Loucy (cell line): ENCODE data around the gene OLA1.

ENCODE experiments used
- EZH2phosphoT487 ChIP-seq: fragments of 200-600 bp; IDR thresholded peaks from 2 replicates; pipeline ENCODE4 v1.6.1; 2018; ENCODE audit warnings: antibody characterized with exemption, mild to moderate bottlenecking, moderate library complexity, borderline replicate concordance
- TF ChIP-seq, protein P1 (sequence below): fragments of 200-600 bp; sonication (generic); conservative IDR thresholded peaks from 2 replicates; pipeline ENCODE4 v1.5.1; 2014; ENCODE audit warnings: mild to moderate bottlenecking, antibody characterized with exemption, low read length

DNA sequence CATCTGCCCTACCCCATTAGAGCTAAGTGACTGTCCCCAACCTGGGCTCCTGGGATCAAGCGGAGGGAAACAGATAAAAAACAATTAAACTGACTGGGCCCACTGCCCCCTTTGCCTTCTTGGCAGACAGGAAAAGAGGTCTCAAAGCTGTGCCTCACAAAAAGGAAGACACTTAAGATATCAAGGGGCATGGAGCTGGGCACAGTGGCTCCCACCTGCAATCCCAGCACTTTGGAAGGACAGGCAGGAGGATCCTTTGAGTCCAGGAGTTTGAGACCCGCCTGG, 208.0 kb downstream of the OLA1 start:
- TF ChIP-seq, protein P1, sequence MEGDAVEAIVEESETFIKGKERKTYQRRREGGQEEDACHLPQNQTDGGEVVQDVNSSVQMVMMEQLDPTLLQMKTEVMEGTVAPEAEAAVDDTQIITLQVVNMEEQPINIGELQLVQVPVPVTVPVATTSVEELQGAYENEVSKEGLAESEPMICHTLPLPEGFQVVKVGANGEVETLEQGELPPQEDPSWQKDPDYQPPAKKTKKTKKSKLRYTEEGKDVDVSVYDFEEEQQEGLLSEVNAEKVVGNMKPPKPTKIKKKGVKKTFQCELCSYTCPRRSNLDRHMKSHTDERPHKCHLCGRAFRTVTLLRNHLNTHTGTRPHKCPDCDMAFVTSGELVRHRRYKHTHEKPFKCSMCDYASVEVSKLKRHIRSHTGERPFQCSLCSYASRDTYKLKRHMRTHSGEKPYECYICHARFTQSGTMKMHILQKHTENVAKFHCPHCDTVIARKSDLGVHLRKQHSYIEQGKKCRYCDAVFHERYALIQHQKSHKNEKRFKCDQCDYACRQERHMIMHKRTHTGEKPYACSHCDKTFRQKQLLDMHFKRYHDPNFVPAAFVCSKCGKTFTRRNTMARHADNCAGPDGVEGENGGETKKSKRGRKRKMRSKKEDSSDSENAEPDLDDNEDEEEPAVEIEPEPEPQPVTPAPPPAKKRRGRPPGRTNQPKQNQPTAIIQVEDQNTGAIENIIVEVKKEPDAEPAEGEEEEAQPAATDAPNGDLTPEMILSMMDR, result no peak
- no peak for TF ChIP-seq EZH2phosphoT487
